ENCODE data around the gene BCAN. TPM values are rescaled to one million over a fixed set of nuclear protein-coding genes. Genes with fewer than 3 reads are reported as not detected.

BCAN gene
- total and polyA plus RNA-seq, 2 experiments from 2014 or later: not detected

GRCh38 chr1:156664767-156665411, 23.0 kb downstream of the BCAN start:
- in situ Hi-C loops (cut with MboI): no loop called here
- Histone ChIP-seq H3K9ac (no peak overlapping the region), H3K36me3 (ENCODE audit: low read depth) (no peaks in the 10 kb centered on the region), H3K27ac (no peak overlapping the region), H3K9me3 (ENCODE audit: low read depth) (no peaks in the 10 kb centered on the region), H3K4me2 (ENCODE audit: unreplicated experiment) (peak overlapping the region; percentile 8), H4K20me1 (ENCODE audit: insufficient read depth) (no peaks in the 10 kb centered on the region), H3K27me3 (replicated peaks; ENCODE audit: insufficient read depth) (no peaks in the 10 kb centered on the region), H2AFZ (no peak overlapping the region), H3F3A (ENCODE audit: insufficient read depth) (peaks cover 19% of the 10 kb centered on the region), H3K79me2 (ENCODE audit: insufficient read depth) (no peaks in the 10 kb centered on the region), H3K9me2 (ENCODE audit: insufficient read depth) (no peaks in the 10 kb centered on the region), H3K4me3 (no peak overlapping the region), H3K4me1 (ENCODE audit: insufficient read depth) (peaks cover 46% of the 10 kb centered on the region)
- TF ChIP-seq EZH2 (IDR thresholded peaks at IDR 0.05; ENCODE audit: insufficient read depth, poor library complexity, severe bottlenecking): no peak
- no peak for TF ChIP-seq EZH2phosphoT487 (IDR thresholded peaks at IDR 0.05; ENCODE audit: insufficient read depth, low read depth)
- WGBS, 2 experiments (ENCODE audit: low coverage in 1 of 2, low lambda C conversion rate in 2 of 2, missing lambda C conversion rate in 2 of 2): 68 to 78% methylated on average over 12 to 16 of the region's 16 CpGs
- DNase-seq: peak; percentile 22

DNA sequence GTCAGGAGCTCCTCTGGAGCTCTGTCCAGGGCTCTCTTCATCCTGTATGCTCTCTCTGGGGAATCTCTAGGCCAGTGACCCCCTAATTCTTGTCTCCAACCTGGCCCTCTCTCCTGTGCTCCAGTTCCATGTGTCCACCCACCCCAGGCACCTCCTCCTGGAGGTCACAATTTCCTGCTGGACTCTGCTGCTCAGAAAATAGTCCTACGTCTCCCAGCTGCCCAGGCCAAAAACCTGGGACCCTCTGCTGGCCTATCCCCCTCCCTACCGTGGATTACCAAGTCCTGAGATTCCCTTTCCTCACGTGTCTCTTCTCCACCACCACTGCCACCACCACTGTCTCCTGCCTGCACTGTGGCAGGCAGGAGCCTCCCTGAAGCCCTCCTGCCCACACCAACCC, 23.6 kb downstream of the BCAN start:
- Histone ChIP-seq H3K4me2 (ENCODE audit: unreplicated experiment) (no peak overlapping the region), H3K9me3 (ENCODE audit: low read depth) (no peaks in the 10 kb centered on the region), H2AFZ (no peak overlapping the region), H3F3A (ENCODE audit: insufficient read depth) (peaks cover 17% of the 10 kb centered on the region), H3K27me3 (replicated peaks; ENCODE audit: insufficient read depth) (no peaks in the 10 kb centered on the region), H3K9me2 (ENCODE audit: insufficient read depth) (no peaks in the 10 kb centered on the region), H3K9ac (no peak overlapping the region), H3K4me3 (no peak overlapping the region), H3K79me2 (ENCODE audit: insufficient read depth) (no peaks in the 10 kb centered on the region), H3K4me1 (ENCODE audit: insufficient read depth) (peaks cover 44% of the 10 kb centered on the region), H3K36me3 (ENCODE audit: low read depth) (no peaks in the 10 kb centered on the region), H3K27ac (no peak overlapping the region), H4K20me1 (ENCODE audit: insufficient read depth) (no peaks in the 10 kb centered on the region)
- WGBS, 2 experiments (ENCODE audit: low coverage in 1 of 2, low lambda C conversion rate in 2 of 2, missing lambda C conversion rate in 2 of 2): 75 to 83% methylated on average over 3 of the region's 3 CpGs
- DNase-seq: no peak
- TF ChIP-seq EZH2phosphoT487 (IDR thresholded peaks at IDR 0.05; ENCODE audit: insufficient read depth, low read depth): no peak
- TF ChIP-seq EZH2 (IDR thresholded peaks at IDR 0.05; ENCODE audit: insufficient read depth, poor library complexity, severe bottlenecking): no peak
- in situ Hi-C loops (cut with MboI): no loop called here

DNA sequence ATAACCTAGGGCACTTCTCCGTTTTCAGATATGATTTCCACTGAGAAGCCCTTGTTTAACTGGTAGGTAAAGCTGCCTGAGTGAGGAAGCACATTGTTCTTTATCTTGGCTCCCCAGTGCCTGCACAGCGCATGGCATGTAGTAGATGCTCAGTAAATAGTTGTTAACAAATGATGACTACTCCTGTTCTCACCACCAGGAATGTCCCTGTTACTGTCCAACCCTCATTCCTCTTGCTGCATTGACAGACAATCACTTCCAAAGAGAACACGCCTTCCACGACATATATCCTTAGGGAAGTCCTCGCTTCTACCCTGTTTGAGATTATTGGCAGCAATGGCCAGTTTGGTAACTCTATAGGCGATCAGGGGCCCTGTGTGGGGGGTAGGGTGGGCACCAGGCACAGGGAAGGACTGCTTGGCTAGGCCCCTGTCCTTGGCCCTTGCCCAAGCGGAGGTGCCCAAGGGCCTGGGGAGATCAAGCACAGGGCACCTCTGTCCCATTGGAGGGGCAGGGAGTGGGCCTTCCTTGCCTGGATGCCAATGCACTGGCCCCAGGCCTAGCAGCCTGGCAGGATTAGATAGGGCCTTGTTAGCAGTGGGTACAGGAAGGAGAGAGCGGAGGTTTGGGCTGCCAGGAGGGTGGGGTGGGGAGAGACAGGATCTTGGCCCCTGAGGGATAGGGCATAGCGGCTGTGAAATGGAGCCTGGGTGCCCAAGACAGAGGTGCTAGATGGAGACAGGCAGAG, 25.1 kb downstream of the BCAN start:
- no peak overlapping the region for H2AFZ ChIP-seq
- H3K4me2 ChIP-seq (ENCODE audit: unreplicated experiment): no peak overlapping the region
- H3F3A ChIP-seq (ENCODE audit: insufficient read depth): peaks cover 8% of the 10 kb centered on the region
- H3K79me2 ChIP-seq (ENCODE audit: insufficient read depth): no peaks in the 10 kb centered on the region
- H3K27ac ChIP-seq: no peak overlapping the region
- H3K36me3 ChIP-seq (ENCODE audit: low read depth): no peaks in the 10 kb centered on the region
- no peaks in the 10 kb centered on the region for H3K27me3 ChIP-seq (replicated peaks; ENCODE audit: insufficient read depth)
- no peaks in the 10 kb centered on the region for H3K9me2 ChIP-seq (ENCODE audit: insufficient read depth)
- H3K9ac ChIP-seq: no peak overlapping the region
- peak; percentile 24 for DNase-seq
- H3K9me3 ChIP-seq (ENCODE audit: low read depth): no peaks in the 10 kb centered on the region
- in situ Hi-C loops (cut with MboI): no loop called here
- H3K4me1 ChIP-seq (ENCODE audit: insufficient read depth): peaks cover 29% of the 10 kb centered on the region
- WGBS, 2 experiments (ENCODE audit: low coverage in 1 of 2, low lambda C conversion rate in 2 of 2, missing lambda C conversion rate in 2 of 2): 94 to 99% methylated on average over 9 of the region's 9 CpGs
- H3K4me3 ChIP-seq: no peak overlapping the region
- no peaks in the 10 kb centered on the region for H4K20me1 ChIP-seq (ENCODE audit: insufficient read depth)
- TF ChIP-seq EZH2 (IDR thresholded peaks at IDR 0.05; ENCODE audit: insufficient read depth, poor library complexity, severe bottlenecking) (no peak), EZH2phosphoT487 (IDR thresholded peaks at IDR 0.05; ENCODE audit: insufficient read depth, low read depth) (no peak)

GRCh38 chr1:156667610-156667967, 25.7 kb downstream of the BCAN start:
- Histone ChIP-seq H3K27me3 (replicated peaks; ENCODE audit: insufficient read depth) (no peaks in the 10 kb centered on the region), H3K9me3 (ENCODE audit: low read depth) (no peaks in the 10 kb centered on the region), H2AFZ (no peak overlapping the region), H3K4me1 (ENCODE audit: insufficient read depth) (peaks cover 23% of the 10 kb centered on the region), H3F3A (ENCODE audit: insufficient read depth) (peaks cover 3% of the 10 kb centered on the region), H3K9ac (no peak overlapping the region), H3K4me2 (ENCODE audit: unreplicated experiment) (no peak overlapping the region), H3K4me3 (no peak overlapping the region), H3K27ac (no peak overlapping the region), H3K9me2 (ENCODE audit: insufficient read depth) (no peaks in the 10 kb centered on the region), H3K79me2 (ENCODE audit: insufficient read depth) (no peaks in the 10 kb centered on the region), H3K36me3 (ENCODE audit: low read depth) (no peaks in the 10 kb centered on the region), H4K20me1 (ENCODE audit: insufficient read depth) (no peaks in the 10 kb centered on the region)
- no peak for TF ChIP-seq EZH2 (IDR thresholded peaks at IDR 0.05; ENCODE audit: insufficient read depth, poor library complexity, severe bottlenecking)
- no peak for TF ChIP-seq EZH2phosphoT487 (IDR thresholded peaks at IDR 0.05; ENCODE audit: insufficient read depth, low read depth)
- no peak for DNase-seq
- in situ Hi-C loops (cut with MboI): no loop called here
- WGBS, 2 experiments (ENCODE audit: low coverage in 1 of 2, low lambda C conversion rate in 2 of 2, missing lambda C conversion rate in 2 of 2): 6 to 40% methylated on average over 3 to 5 of the region's 5 CpGs
